Heart left ventricle (tissue), 13 donors: ENCODE data around the gene OR5AP2.

Experiments
- POLR2A ChIP-seq, 2 donors: fragments of 450-650 bp; IDR thresholded peaks; one replicate each; pipeline ENCODE4 v1.6.1; 2017; ENCODE audit warnings: antibody characterized with exemption in 2 of 2, mild to moderate bottlenecking in 2 of 2, moderate library complexity in 2 of 2
- TF ChIP-seq, protein P1 (sequence below), 12 donors: fragments of 200-600 bp; sonication (generic) in 4 of 12; IDR thresholded peaks; one replicate each; pipeline versions ENCODE4 v1.5.0 to v1.8.0; 2018 to 2022; ENCODE audit warnings: antibody characterized with exemption in 12 of 12, mild to moderate bottlenecking in 5 of 12
- donor health status: ischemic (EF 13 %, LVEDD 7.1; RV severe dilation, severe dysfunction).
- donor health status: DM: no; HTN: yes; CAD: no.
- donor health status: DM: no; HTN: no; CAD: no.
- donor health status: ischemic (EF 25% LVEDD 6.9; RV normal size, moderate dysfunction).
- donor health status: ischemic (EF 25% LVEDD 5.7; RV mildly dilated, moderate dysfunction).
- donor health status: ischemic (EF 35%, LVEDD 5.7; RV mildly dilated, moderate dysfunction).
- donor health status: nonischemic (EF 11% LVEDD 7.7; RV severe dilation, severe dysfunction).
- donor health status: DM: yes; HTN: yes; CAD: no.
- donor health status: PGD.
- donor health status: ischemic (EF 29% LVEDD 5.4; RV normal size, mild dysfunction).
- donor health status: nonischemic (EF 23%, LVEDD 6.1; RV moderate dilation, normal function).

DNA sequence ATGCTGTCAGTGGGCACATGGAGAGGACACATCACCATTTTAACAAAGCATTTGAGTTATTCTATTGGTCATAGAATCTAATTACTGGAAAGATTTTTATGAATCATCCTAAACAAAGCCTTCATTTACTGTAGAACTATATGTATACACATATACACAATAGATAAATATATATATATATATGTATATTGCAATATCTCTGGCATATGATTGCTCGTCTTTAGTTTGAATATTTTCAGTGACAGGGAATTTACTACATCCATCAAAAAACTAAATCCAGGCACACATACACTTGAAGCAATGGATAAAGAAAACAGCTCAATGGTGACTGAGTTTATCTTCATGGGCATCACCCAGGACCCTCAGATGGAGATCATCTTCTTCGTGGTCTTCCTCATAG, 21.1 kb upstream of the OR5AP2 start, which contains the start of gene OR5AR1:
- TF ChIP-seq, protein P1, sequence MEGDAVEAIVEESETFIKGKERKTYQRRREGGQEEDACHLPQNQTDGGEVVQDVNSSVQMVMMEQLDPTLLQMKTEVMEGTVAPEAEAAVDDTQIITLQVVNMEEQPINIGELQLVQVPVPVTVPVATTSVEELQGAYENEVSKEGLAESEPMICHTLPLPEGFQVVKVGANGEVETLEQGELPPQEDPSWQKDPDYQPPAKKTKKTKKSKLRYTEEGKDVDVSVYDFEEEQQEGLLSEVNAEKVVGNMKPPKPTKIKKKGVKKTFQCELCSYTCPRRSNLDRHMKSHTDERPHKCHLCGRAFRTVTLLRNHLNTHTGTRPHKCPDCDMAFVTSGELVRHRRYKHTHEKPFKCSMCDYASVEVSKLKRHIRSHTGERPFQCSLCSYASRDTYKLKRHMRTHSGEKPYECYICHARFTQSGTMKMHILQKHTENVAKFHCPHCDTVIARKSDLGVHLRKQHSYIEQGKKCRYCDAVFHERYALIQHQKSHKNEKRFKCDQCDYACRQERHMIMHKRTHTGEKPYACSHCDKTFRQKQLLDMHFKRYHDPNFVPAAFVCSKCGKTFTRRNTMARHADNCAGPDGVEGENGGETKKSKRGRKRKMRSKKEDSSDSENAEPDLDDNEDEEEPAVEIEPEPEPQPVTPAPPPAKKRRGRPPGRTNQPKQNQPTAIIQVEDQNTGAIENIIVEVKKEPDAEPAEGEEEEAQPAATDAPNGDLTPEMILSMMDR (IDR thresholded peaks at IDR 0.05): no peak
- no peak for TF ChIP-seq POLR2A (IDR thresholded peaks at IDR 0.05)
